ENCODE data around the gene MRPL14.
"Not testable (repeated sequence)": the region's sequence is repeated elsewhere in the genome, so short reads cannot be mapped to it uniquely, and the experiment has no call there.

MRPL14 gene

GRCh38 chr6:44149369-44150012, 22.2 kb upstream of the MRPL14 start:
- no peak for ATAC-seq

- ATAC-seq: no peak
Measured at GRCh38 chr6:44148306-44148705, 21.1 kb upstream of the MRPL14 start.

GRCh38 chr6:44147256-44147655, 20.0 kb upstream of the MRPL14 start:
- ATAC-seq: no peak

- no peak for ATAC-seq
Measured at GRCh38 chr6:44146685-44147084, 19.4 kb upstream of the MRPL14 start.

- no peak for ATAC-seq
Measured at GRCh38 chr6:44145839-44146238, 18.6 kb upstream of the MRPL14 start.

GRCh38 chr6:44144536-44144935, 17.3 kb upstream of the MRPL14 start:
- not testable (repeated sequence) for ATAC-seq

- ATAC-seq: no peak
Measured at GRCh38 chr6:44143731-44144130, 16.5 kb upstream of the MRPL14 start.

- ATAC-seq: no peak
Measured at GRCh38 chr6:44142835-44143234, 15.6 kb upstream of the MRPL14 start.

- no peak for ATAC-seq
Measured at GRCh38 chr6:44139351-44139743, 12.1 kb upstream of the MRPL14 start.

GRCh38 chr6:44138717-44139350, 11.6 kb upstream of the MRPL14 start:
- no peak for ATAC-seq

GRCh38 chr6:44135875-44136274, 8.6 kb upstream of the MRPL14 start:
- ATAC-seq: no peak

- no peak for ATAC-seq
Measured at GRCh38 chr6:44135173-44135758, 8.0 kb upstream of the MRPL14 start.

GRCh38 chr6:44133981-44134711, 6.9 kb upstream of the MRPL14 start:
- no peak for ATAC-seq

- ATAC-seq: peak in 1 of 2 donors; percentile 20
Measured at GRCh38 chr6:44133003-44133931, 6.0 kb upstream of the MRPL14 start.

- no peak for ATAC-seq
Measured at GRCh38 chr6:44132476-44132875, 5.2 kb upstream of the MRPL14 start.

- ATAC-seq: no peak
Measured at GRCh38 chr6:44131892-44132291, 4.6 kb upstream of the MRPL14 start.

GRCh38 chr6:44129841-44130322, 2.6 kb upstream of the MRPL14 start:
- ATAC-seq: no peak

GRCh38 chr6:44128020-44128917, 1.0 kb upstream of the MRPL14 start:
- ATAC-seq: no peak

GRCh38 chr6:44126320-44127149, 717 bp downstream of the MRPL14 start:
- peak; percentile 87 to 90 for ATAC-seq

- no peak for ATAC-seq
Measured at GRCh38 chr6:44123544-44123943, 3.7 kb downstream of the MRPL14 start.

All from activated CD4-positive, CD25-positive, alpha-beta regulatory T cell treated with anti-CD3 and anti-CD28 coated beads, Interleukin-2, amount 50 U/mL, for 24 hours (primary cell).